Right hindlimb (tissue), 1 donor: Measurements from ENCODE around the gene QRICH1.

Experiments
- DNase-seq: peaks from one replicate; pipeline ENCODE4 v3.0.0-alpha.2; 2018

Gene QRICH1

DNA sequence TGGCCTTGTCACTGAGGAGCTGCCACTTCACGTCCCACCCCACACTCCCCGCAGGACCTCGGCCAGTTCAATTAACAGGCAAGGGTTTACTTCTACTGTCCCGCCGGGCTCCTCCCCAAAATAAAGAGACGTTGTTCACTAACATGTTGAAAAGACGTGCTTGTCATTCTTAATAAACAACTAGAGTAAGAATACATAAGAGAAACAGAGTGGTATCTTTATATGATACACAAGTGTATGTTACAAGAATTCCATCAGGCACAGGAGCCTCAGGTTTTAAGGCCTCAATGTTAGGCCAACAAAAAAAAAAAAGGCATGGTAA is 64.3 kb downstream of the QRICH1 start:
- DNase-seq, result no peak

GRCh38 chr3:49028673-49029562 is 65.0 kb downstream of the QRICH1 start, which contains the start of gene IMPDH2:
TSS of gene IMPDH2 (minus strand) at chr3:49029398. CDS start at chr3:49029350, 48 bp downstream.
- DNase-seq, result peak; percentile 95

GRCh38 chr3:49028298-49028672 is 65.6 kb downstream of the QRICH1 start:
- no peak for DNase-seq

- no peak for DNase-seq
Observed at GRCh38 chr3:49027634-49028033, 66.2 kb downstream of the QRICH1 start.

DNA sequence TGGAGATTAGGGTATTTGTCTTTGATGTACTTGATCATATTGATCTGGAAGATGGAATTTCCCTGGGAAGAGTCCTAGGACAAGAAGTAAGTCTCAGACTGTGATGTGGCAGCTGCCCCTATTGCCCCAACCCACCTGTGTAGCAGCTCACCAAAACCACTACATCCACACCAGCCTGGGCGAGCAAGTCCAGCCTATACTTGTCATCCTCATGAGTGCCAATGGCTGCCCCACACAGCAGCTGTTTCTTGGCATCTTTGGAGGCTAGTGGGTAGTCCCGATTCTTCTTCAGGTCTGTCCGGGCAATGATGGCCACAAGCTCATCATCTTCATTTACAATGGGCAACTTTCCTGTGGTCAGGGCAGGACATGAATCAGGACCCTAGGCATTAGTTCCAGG is 67.3 kb downstream of the QRICH1 start:
- no peak for DNase-seq

- DNase-seq, result peak; percentile 13
Observed at GRCh38 chr3:49025793-49026520, 67.9 kb downstream of the QRICH1 start.

GRCh38 chr3:49025005-49025792 is 68.7 kb downstream of the QRICH1 start:
- no peak for DNase-seq

GRCh38 chr3:49024449-49024848 is 69.4 kb downstream of the QRICH1 start:
- DNase-seq, result peak; percentile 9

DNA sequence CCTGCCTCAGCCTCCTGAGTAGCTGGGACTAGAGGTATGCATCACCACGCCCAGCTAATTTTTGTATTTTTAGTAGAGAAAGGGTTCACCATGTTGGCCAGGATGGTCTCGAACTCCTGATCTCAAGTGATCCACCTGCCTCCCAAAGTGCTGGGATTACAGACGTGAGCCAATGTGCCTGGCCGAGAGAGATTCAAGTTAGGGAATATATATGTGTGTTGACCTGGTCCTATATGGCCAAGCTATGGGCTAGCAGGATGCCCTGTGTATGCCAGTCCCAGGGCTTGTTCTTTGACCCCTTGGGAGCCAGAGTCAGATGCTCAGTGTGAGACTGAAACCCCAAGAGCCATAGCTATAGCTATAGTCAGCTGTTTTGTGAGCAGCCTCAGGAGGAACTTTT is 70.1 kb downstream of the QRICH1 start:
- DNase-seq, result no peak

- peak; percentile 20 for DNase-seq
Observed at GRCh38 chr3:49022688-49023171, 71.1 kb downstream of the QRICH1 start.

- peak; percentile 97 for DNase-seq
Observed at GRCh38 chr3:49021813-49022687, 71.8 kb downstream of the QRICH1 start, which contains the start of gene NDUFAF3. TSS of gene NDUFAF3 (plus strand) at chr3:49022121. CDS start at chr3:49022145, 24 bp downstream.

DNA sequence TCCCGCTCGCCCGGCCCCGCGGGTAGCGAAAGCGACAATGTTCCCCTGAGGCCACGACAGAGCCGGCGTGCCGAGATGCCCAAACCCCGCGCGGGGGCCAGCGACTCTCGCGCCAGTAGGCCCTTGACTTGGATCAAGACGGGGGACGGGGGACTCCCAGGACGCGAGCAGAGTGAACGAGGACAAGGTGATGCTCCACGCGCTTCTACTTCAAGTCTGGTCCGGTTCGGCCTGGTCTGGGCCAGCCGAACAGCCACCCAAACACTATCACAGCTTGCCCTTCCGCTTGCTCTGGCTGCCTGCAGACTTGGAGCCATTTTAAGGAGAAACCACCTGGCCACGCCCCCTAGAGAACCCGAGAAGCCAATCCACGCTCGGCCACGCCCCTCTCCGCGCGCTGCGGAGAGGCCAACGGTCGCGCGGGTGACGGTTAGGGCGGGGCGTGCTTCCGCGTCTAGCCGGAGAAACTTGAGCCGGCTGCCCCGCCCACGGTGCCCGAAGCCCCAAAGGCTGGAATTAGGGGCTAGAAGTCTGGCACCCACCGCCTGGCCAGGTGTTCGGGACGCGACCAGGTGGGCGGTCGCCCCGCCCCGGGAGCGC is 72.6 kb downstream of the QRICH1 start:
- DNase-seq, result peak; percentile 99

GRCh38 chr3:49020330-49021212 is 73.3 kb downstream of the QRICH1 start:
- DNase-seq, result peak; percentile 51

GRCh38 chr3:49019941-49020329 is 73.9 kb downstream of the QRICH1 start:
- no peak for DNase-seq

- DNase-seq, result no peak
Observed at GRCh38 chr3:49018707-49019006, 75.2 kb downstream of the QRICH1 start.

- DNase-seq, result peak; percentile 79
Observed at GRCh38 chr3:49017971-49018706, 75.7 kb downstream of the QRICH1 start, which contains the start of gene DALRD3. TSS of gene DALRD3 (minus strand) at chr3:49018580. CDS start at chr3:49018564, 16 bp downstream.

GRCh38 chr3:49017229-49017970 is 76.5 kb downstream of the QRICH1 start:
- DNase-seq, result no peak

DNA sequence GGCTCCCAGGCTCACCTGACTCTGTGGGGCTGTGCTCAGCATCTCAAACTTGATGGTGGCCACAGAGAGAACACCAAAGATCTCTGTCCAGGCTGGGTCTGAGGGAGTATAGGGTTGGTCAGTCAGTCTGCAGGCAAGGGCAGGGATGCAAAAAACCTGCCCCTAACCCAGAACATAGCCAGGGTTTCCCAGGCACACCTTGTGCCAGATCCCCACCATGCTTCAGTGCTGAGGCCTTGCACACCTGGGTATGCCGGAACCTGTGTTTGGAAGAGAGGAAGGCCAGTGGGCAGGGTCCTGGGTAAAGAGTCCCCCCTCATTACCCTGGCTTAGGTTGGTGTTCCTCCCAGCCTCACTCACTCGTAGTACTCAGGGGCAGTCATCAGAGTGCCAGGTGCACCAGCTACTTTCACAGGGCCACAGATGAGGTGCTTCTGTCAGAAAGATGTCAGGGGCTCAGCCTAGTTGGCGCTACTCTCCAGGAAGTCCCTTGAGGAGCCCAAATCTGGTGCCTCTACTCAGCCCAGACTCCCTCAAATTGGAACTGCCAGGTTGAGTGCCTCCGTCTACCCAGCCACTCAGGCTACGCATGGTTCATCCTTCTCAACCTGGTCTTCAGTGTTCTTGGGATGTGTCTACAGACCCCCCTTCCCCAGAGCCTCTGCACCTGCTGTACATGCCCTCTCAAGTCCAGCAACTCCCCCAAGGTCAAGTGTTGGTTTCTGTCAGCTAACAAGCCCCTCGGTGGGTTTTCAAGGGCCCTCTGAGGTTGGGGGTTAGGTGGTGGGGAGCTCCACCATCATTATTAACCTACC is 77.2 kb downstream of the QRICH1 start:
- DNase-seq, result no peak
